NCI-H2107 treated with DMSO at 0.1 percent for 48 hours (cell line): ENCODE results near the gene PHF23.

Source experiments
- DNase-seq: peaks from one replicate; lab custom pipeline; 2025; ENCODE audit not compliant: unreplicated experiment; lab: John Stamatoyannopoulos, UW

Gene PHF23

DNA sequence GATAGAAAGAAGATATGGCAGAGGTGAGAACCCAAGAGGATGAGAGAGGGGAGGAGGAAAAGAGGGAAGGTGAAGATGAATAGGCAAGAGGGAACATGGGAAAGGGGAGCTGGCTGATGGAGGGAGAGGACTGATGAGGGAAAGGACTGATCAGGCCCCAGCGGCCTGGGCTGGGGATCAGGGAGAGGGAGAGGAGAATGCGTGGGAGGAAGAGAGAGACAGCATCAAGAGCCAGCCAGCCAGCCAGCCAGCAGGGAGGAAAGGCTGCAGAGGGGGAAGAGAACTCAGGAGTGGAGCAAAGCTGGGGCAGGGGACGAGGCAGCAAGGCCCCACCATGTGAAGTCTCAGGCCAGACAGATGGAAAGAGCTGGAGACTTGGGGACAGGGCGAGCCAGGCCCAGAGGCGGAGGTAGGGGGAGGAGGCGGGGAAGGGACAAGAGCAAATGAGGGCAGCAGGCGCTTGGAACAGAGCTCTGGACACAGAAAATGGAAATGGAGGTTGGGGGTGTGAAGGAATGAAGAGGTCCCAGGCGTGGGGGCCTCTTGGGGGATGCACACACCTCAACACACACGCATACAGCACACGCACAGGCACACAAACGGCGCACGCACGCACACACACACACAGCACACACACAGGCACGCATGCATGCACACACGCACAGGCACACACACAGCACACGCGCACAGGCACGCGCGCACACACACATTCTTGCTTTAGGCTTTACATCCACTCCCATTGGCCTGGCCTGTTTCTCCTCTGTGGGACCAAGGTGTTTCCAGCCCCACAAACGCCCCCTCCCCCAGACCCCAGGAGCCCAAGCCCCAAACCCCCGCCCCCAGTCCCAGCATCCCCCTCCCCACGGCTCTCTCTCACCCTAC lies 31.9 kb downstream of the PHF23 start:
- no peak for DNase-seq

DNA sequence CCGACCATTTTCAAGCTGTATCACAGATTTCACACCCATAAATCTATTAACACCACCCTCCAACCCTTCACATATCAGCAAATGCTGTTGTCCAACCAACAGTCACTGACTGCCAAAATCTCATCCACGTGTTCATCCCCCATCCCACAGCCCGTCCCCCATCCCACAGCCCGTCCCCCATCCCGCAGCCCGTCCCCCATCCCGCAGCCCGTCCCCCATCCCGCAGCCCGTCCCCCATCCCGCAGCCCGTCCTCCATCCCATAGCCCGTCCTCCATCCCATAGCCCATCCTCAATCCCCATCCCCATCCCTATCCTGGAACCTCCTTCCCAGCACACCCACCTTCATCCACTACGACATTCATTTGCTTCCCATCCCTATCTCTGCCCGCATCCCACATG lies 33.7 kb downstream of the PHF23 start:
- no peak for DNase-seq

DNA sequence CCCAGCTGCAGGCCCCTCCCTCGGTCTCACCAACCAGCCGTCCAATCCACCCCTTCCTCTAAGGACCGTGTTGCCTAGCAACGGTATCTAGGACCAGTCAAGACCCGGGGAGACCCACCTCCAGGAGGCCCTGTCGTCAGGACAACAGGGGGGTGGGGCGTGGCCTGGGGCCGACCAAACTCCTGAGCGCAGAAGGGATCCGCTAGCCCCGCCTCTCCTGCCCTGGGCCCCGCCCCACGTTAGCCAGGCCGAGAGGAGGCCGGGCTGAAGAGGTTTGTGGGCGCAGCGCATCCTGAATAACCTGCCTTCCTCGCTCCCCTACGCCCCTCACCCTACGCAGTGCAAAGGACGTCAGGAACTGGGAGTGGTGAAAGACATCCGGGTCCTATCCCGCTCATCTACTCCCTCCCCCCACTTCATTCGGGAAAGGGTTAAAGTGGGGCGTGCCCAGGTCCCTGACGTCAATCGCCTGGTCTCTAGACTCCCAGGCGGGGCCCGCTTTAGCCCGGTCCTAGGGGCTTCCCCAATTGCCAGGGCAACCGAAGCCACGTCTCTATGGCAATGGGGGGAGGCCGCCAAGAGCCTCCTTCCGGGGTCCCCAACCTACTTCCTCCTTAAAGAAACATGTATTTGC lies 34.3 kb downstream of the PHF23 start:
- peak; percentile 33 for DNase-seq

DNA sequence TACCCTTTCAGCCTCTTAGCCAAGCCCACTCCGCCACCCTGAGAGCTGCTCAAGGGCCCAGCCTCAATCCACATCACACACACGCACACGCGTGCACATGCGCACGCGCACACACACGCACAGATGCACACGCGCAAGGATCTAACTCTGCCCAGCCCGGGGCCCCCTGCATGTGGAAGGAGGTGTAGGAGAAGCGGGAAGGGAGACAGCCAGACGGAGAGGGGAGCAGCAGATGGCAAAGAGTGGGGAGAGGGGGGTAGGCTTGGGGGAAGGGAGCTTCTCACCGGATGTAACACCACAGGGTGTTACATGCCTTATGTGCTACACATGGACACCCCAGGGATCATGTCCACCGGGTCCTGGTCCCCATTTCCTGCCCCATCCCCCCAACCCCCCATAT lies 34.9 kb downstream of the PHF23 start:
- no peak for DNase-seq

DNA sequence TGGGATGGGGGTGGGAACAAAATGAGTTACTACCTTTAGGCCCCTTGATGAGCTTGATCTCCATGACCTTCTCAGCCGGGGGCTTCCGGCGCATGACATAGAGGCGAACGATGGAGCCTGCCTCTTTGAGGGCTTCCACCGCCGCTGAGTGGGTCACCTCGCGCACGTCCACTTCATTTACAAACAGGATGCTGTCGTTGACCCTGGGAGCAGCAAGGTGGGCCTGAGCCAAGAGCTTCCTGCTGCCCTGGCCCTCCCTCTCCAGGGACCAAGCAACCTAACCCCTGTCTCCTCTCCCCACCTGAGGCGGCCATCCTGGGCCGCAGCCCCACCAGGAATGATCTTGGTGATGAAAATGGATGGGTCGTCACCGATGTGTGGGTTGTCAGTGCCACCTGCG lies 35.9 kb downstream of the PHF23 start:
- no peak for DNase-seq

DNA sequence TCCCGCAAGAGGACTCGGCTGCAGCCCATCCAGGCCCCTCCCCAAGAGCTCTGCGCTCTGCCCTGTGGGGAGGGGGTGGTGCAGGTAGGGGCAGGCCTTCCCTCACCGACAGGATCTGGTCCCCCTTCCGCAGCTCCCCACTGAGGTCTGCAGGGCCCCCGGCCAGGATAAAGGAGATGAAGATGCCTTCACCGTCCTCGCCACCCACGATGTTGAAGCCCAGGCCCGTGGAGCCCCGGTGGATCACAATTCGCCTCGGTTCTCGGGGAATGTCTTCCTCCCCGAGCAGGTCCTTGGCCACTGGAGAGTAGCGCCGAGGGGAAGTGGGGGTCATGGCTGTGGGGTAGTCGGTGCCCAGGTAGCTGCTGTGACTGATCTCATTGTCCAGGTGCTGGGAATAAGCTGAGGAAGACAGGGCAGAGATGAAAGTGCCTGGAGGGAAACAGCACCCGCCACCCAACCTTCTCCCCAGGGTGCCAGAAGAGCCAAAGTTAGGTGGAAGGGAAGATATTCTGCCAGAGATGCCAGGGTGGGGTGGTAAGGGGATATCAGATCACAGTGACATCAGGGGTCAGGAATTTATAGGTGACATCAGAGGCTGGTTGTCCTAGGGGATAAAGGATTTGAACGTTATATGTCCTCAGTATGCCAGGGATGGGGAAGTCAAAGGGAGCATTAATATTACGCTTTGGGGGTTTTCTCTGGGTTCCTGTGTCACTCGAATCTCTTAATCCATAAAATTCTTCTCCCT lies 42.4 kb downstream of the PHF23 start:
- no peak for DNase-seq

DNA sequence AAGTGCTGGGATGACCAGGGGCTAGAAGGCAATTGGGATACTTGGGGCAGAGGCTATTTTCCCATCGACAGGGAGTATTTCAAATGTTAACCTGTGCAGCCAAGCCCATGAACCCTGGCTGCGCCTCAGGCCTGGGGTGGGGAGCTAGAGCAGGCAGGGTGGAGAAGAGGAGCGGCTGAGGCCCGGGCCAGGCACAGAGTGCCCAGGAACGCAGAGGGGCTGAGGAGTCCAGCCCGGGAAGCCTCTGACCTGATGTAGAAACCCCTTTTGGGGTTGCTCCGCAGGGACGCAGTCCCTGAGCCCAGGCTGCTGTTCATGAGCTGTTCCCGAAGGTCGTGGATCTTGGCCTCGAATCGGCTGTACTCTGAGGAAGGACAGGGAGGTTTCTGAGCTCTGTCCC lies 43.3 kb downstream of the PHF23 start:
- DNase-seq, result no peak

DNA sequence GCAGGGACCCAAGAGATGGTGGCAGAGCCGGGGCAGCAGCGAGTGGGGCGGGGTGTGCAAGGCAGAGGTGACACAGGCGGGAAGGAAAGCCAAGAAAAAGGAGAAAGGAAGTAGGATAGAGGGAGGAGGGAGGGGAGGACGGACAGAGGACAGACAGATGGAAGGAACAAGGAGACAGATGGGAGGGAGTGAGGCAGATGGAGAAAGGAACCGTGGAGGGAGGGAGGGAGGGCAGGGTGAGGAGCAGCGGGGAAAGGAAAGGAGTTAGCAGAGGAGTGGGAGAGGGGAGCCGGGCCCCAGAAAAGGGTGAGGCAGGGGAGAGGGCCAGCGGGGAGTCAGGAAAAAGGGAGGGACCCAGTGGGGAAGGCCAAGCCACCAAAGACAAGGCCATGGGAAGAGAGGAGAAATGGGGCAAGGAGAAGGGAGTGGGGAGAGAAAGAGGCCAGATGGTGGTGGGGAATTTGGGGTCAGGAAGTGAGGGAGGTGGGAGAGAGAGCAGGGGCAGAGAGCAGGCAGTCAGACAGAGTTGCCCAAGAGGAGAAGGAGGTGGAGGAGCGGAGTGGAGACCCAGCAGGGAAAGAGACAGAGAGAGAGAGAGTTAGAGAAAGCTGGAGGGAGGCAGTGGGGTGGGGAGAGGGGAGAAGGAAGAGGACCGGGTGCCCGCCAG lies 46.9 kb downstream of the PHF23 start:
- no peak for DNase-seq

DNA sequence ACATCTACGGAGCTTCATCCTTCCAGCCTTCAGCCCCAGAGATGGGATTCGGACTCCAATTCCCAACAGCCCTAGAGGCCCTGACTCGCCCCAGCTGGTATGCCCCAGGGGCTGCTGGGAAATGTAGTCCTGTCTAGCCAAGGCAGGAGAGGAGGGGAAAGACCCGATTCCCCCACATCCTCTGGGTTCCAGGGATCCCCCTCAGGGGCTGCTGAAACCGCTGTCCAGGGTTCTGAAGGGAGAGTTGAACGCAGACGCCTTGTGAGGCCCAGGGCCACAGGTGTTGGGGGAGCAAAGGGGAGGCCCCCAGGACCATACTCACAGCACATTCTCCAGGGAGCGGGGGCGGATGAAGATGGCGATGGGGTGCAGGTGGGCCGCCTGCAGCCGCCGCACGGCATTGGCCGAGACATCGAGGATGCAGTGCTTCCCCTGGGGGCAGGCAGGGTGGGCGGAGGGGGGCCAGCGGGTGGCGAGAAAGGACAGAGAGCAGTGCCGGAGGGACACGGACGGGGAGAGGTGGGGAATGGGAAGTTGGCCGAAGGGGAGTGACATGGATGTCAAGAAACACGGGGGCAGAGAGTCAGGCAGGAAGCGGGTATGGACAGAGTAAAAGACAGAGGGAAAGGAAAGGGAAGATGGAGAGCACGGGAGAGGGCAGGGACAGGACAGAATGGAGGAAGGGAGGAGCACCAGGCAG lies 47.5 kb downstream of the PHF23 start:
- DNase-seq, result no peak

DNA sequence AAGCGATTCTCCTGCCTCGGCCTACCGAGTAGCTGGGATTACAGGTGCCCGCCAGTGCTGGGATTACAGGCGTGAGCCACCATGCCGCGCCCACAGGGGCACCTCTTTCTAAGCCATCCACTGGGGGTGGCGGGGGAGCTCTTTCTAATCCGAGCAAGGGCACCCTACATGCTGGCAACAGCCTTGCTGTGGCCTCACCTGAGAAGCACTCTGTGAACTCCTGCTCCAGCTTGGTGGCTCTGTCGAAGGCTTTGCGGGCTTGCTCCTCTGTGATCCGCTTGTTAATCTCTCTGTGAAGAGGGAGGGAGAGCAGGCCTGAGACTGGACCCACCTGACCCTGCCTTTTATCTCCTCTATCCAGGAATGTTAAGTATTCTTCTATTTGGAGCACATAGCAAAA lies 48.2 kb downstream of the PHF23 start:
- no peak for DNase-seq

DNA sequence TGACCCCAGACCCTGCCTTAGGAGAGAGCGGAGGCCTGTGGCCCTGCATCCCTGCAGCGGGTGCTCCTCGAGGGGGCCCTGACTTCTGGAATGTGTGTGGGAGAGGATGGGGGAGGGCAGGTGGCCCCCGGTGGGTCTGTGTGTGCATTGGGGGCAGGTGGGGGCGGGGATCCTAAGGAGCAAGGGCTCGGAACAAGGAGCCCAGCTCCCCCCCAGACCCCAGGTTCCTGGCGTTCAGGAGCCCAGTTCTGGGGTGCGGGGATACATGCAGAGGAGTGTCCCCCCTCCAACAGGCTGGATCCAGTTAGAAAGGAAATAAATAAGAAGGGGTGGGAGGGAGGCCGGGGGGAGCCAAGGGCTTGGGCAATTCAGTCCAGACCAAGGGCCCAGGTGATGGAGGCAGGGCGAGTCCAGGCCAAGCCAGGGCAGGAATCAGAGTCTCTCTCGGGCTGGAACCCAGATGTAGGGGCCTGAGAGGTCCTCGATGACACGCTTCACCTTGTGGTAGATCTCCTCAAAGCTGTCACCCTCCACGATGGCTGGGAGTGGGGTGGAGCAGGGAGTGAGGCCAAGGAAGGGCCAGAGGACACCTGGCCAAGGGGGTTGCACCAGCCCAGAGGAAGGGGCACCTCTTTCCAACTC lies 48.9 kb downstream of the PHF23 start:
- DNase-seq, result no peak

DNA sequence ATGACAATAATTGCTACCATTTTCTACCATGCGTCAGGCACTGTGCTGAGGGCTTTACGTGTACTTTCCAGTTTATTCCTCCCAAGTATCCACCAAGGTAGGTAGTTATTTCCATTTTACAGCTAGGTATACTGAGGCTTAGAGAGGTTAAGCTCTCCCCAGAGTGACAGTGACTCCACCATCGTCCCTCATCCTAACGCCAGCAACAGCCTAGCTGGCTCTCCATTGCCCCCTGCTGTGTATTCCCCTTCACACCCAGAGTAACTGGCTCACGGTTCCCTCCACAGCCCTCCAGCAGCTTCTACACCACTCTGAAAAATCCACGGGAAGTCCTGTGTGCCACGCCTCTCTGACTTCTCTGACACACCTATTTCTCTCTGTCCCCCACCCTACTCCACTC lies 53.0 kb downstream of the PHF23 start:
- DNase-seq, result no peak
